Testis (tissue), 3 donors: ENCODE measurements around the gene BAHCC1. TPM values are rescaled to one million over a fixed set of nuclear protein-coding genes. Genes with fewer than 3 reads are reported as not detected.
"Not testable (repeated sequence)": the region's sequence is repeated elsewhere in the genome, so short reads cannot be mapped to it uniquely, and the experiment has no call there.

ENCODE experiments used
- DNase-seq: peaks from one replicate; pipeline ENCODE4 v3.0.0-alpha.2; 2019
- H3K27ac ChIP-seq, 2 donors: fragments of 200-600 bp; sonication (generic); one replicate each; pipeline ENCODE4 v1.5.1; 2019
- H3K27me3 ChIP-seq: fragments of 200-600 bp; sonication (generic); one replicate; pipeline ENCODE4 v1.5.1; 2019
- H3K36me3 ChIP-seq: fragments of 200-600 bp; sonication (generic); one replicate; pipeline ENCODE4 v1.5.1; 2017; ENCODE audit warnings: low read depth; ENCODE audit errors: missing control alignments
- H3K4me1 ChIP-seq: fragments of 200-600 bp; sonication (generic); one replicate; pipeline ENCODE4 v1.5.1; 2019
- H3K4me3 ChIP-seq, 2 donors: fragments of 200-600 bp; sonication (generic); one replicate each; pipeline ENCODE4 v1.5.1; 2017 to 2019
- H3K9me3 ChIP-seq: fragments of 200-600 bp; sonication (generic); one replicate; pipeline ENCODE4 v1.5.1; 2017
- CTCF ChIP-seq, 3 experiments: fragments of 450-650 bp in 2 of 3; fragments of 200-600 bp in 1 of 3; sonication (generic) in 1 of 3; IDR thresholded peaks; one replicate each; pipeline ENCODE4 v1.5.1; 2016 to 2019; ENCODE audit warnings: antibody characterized with exemption in 3 of 3, mild to moderate bottlenecking in 2 of 3, moderate library complexity in 1 of 3
- POLR2A ChIP-seq: fragments of 450-650 bp; IDR thresholded peaks from one replicate; pipeline ENCODE4 v1.6.1; 2017; ENCODE audit warnings: antibody characterized with exemption, mild to moderate bottlenecking, moderate library complexity
- WGBS, 2 donors: methylation state at CpG; one replicate each; pipeline ENCODE4 v1.1.5; 2018; 5-methylcytosine and 5-hydroxymethylcytosine counted together
- intact Hi-C: fragments of 100-400 bp; cut with DNase I; formaldehyde crosslinking; loops from one replicate; pipeline ENCODE4 v1.15.1; 2023; ENCODE audit warnings: low total_unique reads
- polyA plus RNA-seq: library from polyadenylated mRNA; stranded (reverse); fragments of 350-450 nt; fragmentation: Illumina TruSeq; extraction: RNeasy Lipid Tissue Mini Kit (QIAGEN cat#74804); gene quantifications from one replicate; pipeline ENCODE4 v1.2.3, GENCODE V29; 2014; ENCODE audit warnings: low read depth, low replicate concordance; ENCODE audit not compliant: insufficient read depth
- total RNA-seq, 2 donors: library from RNA; depleted of rRNA; stranded (reverse); fragments of >200 nt; gene quantifications; one replicate each; pipeline ENCODE4 v1.2.3, GENCODE V29; 2016

The BAHCC1 gene
- total and polyA plus RNA-seq, 3 donors from 2014 or later, result 11.3 to 30.2 (median 29.2) TPM

- no peaks in the 10 kb centered on the region for H3K9me3 ChIP-seq
- H3K4me3 ChIP-seq, result no peak overlapping the region
- DNase-seq, result no peak
- no peaks in the 10 kb centered on the region for H3K27me3 ChIP-seq
- intact Hi-C loops, result no loop called here
- no peaks in the 10 kb centered on the region for H3K36me3 ChIP-seq
- no peak for TF ChIP-seq CTCF (IDR thresholded peaks at IDR 0.05)
- no peak for TF ChIP-seq POLR2A
- no peak overlapping the region for H3K27ac ChIP-seq
- H3K4me1 ChIP-seq, result no peaks in the 10 kb centered on the region
- WGBS, 2 donors, result 89 to 90% methylated on average over 14 to 21 of the region's 21 CpGs
Measured at GRCh38 chr17:81348097-81349055, 46.9 kb upstream of the BAHCC1 start.

GRCh38 chr17:81349397-81350319 lies 45.6 kb upstream of the BAHCC1 start:
- WGBS, 2 donors, result 87 to 88% methylated on average over 23 to 28 of the region's 28 CpGs
- no peak for TF ChIP-seq CTCF (IDR thresholded peaks at IDR 0.05)
- no peak for TF ChIP-seq POLR2A
- H3K27ac ChIP-seq, result no peak overlapping the region
- H3K9me3 ChIP-seq, result no peaks in the 10 kb centered on the region
- DNase-seq, result no peak
- H3K27me3 ChIP-seq, result no peaks in the 10 kb centered on the region
- H3K36me3 ChIP-seq, result no peaks in the 10 kb centered on the region
- no peak overlapping the region for H3K4me3 ChIP-seq
- intact Hi-C loops, result no loop called here
- H3K4me1 ChIP-seq, result no peaks in the 10 kb centered on the region

GRCh38 chr17:81350320-81350890 lies 44.9 kb upstream of the BAHCC1 start:
- Histone ChIP-seq H3K27me3 (no peaks in the 10 kb centered on the region), H3K4me3 (no peak overlapping the region), H3K27ac (no peak overlapping the region), H3K9me3 (no peaks in the 10 kb centered on the region), H3K36me3 (no peaks in the 10 kb centered on the region), H3K4me1 (no peaks in the 10 kb centered on the region)
- intact Hi-C loops, result no loop called here
- DNase-seq, result no peak
- 75 to 89% methylated on average over 7 to 8 of the region's 8 CpGs for WGBS, 2 donors
- TF ChIP-seq CTCF (IDR thresholded peaks at IDR 0.05) (no peak), POLR2A (no peak)

GRCh38 chr17:81351329-81352052 lies 43.8 kb upstream of the BAHCC1 start:
- intact Hi-C loops, H3K36me3 ChIP-seq, H3K27ac ChIP-seq, H3K27me3 ChIP-seq, DNase-seq, H3K9me3 ChIP-seq, H3K4me1 ChIP-seq, H3K4me3 ChIP-seq: not testable (repeated sequence)
- WGBS, 2 donors, result 76 to 80% methylated on average over 17 to 24 of the region's 25 CpGs

- H3K4me3 ChIP-seq, H3K4me1 ChIP-seq, H3K9me3 ChIP-seq, H3K36me3 ChIP-seq, H3K27ac ChIP-seq, intact Hi-C loops, H3K27me3 ChIP-seq, DNase-seq: not testable (repeated sequence)
- WGBS, 2 donors, result 87% methylated on average over 24 of the region's 38 CpGs; no CpG with 5 or more reads in 1 of the 2 donors
Measured at GRCh38 chr17:81352056-81352455, 43.2 kb upstream of the BAHCC1 start.
